Measurements from ENCODE around the gene HPSE2. TPM values are rescaled to one million over a fixed set of nuclear protein-coding genes. Genes with fewer than 3 reads are reported as not detected.

HPSE2 gene
- total and polyA plus RNA-seq, 4 donors = 0.05 TPM; not detected in 3

DNA sequence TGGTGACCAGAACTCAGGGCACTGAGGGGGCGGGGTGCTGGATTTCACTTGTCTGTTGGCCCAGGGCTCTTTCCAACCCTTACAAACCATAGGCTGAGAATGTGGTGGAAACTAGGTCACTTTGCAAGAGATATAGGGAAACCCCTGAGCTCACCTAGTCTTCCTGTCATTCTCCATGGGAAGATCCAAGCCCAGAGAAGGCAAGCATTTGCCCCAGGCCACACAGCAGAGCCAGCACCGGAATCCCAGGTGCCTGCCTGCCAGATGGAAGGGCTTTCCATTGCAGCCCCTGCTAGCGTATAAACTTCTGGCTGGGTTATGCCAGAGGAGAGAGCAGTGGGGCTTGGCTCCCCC, 821.1 kb downstream of the HPSE2 start:
- WGBS = 60% methylated on average over 3 of the region's 3 CpGs
- H3K9ac ChIP-seq (ENCODE audit: low read depth in 1 of 2, low read length in 2 of 2) = peak overlapping the region in 1 of 2 donors; percentile 15
- no peak for DNase-seq (ENCODE audit: low spot score)
- H3K9me3 ChIP-seq (ENCODE audit: control insufficient read depth in 4 of 4, low read length in 3 of 4) = no peaks in the 10 kb centered on the region
- H3K36me3 ChIP-seq (ENCODE audit: control insufficient read depth in 4 of 4, insufficient read depth in 3 of 4, low read depth in 1 of 4, low read length in 3 of 4) = peaks cover 0 to 18% (median 6%) of the 10 kb centered on the region in 4 donors
- peak overlapping the region; percentile 38 to 80 (median 66) for H3K4me3 ChIP-seq (ENCODE audit: low read depth in 1 of 3, low read length in 3 of 3)
- H3K4me1 ChIP-seq (ENCODE audit: control insufficient read depth in 4 of 4, insufficient read depth in 4 of 4, low read length in 3 of 4) = peaks cover 6 to 34% (median 21%) of the 10 kb centered on the region in 4 donors
- TF ChIP-seq, protein P1, sequence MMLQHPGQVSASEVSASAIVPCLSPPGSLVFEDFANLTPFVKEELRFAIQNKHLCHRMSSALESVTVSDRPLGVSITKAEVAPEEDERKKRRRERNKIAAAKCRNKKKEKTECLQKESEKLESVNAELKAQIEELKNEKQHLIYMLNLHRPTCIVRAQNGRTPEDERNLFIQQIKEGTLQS (IDR thresholded peaks at IDR 0.05) = no peak
- TF ChIP-seq HNF4A (conservative IDR thresholded peaks at IDR 0.05) = no peak
- TF ChIP-seq HNF4G (IDR thresholded peaks at IDR 0.05) = no peak
- no peak for TF ChIP-seq RAD21 (IDR thresholded peaks at IDR 0.05)
- no peak for TF ChIP-seq TAF1 (conservative IDR thresholded peaks at IDR 0.05)
- TF ChIP-seq EGR1 (IDR thresholded peaks at IDR 0.05; ENCODE audit: low read depth in 2 of 2) = no peak
- TF ChIP-seq, protein P2, sequence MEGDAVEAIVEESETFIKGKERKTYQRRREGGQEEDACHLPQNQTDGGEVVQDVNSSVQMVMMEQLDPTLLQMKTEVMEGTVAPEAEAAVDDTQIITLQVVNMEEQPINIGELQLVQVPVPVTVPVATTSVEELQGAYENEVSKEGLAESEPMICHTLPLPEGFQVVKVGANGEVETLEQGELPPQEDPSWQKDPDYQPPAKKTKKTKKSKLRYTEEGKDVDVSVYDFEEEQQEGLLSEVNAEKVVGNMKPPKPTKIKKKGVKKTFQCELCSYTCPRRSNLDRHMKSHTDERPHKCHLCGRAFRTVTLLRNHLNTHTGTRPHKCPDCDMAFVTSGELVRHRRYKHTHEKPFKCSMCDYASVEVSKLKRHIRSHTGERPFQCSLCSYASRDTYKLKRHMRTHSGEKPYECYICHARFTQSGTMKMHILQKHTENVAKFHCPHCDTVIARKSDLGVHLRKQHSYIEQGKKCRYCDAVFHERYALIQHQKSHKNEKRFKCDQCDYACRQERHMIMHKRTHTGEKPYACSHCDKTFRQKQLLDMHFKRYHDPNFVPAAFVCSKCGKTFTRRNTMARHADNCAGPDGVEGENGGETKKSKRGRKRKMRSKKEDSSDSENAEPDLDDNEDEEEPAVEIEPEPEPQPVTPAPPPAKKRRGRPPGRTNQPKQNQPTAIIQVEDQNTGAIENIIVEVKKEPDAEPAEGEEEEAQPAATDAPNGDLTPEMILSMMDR (IDR thresholded peaks at IDR 0.05; ENCODE audit: low read depth, low read length, missing input control) = no peak
- TF ChIP-seq FOXA2 (IDR thresholded peaks at IDR 0.05) = no peak
- TF ChIP-seq NR2F2 (IDR thresholded peaks at IDR 0.05) = no peak
- TF ChIP-seq, protein P3, sequence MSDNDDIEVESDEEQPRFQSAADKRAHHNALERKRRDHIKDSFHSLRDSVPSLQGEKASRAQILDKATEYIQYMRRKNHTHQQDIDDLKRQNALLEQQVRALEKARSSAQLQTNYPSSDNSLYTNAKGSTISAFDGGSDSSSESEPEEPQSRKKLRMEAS (IDR thresholded peaks at IDR 0.05) = no peak
- peak overlapping the region; percentile 26 to 76 for H3K27ac ChIP-seq (ENCODE audit: low read depth in 1 of 2, low read length in 2 of 2)
- H3K27me3 ChIP-seq (ENCODE audit: control insufficient read depth in 4 of 4, insufficient read depth in 4 of 4, low read length in 3 of 4) = no peaks in the 10 kb centered on the region

DNA sequence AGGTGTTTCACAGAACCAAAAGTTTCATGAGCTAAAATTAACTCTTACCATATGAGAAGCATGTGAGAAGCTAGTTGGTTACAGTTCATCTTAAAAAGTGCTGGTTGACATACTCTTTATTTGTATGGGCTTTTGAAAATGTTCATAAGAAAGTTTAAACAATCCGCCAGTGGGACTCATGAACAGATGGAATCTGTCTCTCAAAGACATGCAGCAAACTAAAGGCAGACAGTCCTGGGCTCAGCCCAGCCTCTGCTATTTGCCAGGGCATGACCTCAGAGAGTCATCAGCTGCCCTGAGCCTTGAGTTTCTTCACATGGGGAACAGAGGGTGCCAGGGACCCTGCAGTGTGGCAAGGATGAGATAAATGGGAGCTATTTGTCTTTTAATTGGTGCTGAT, 823.9 kb downstream of the HPSE2 start:
- Histone ChIP-seq H3K9ac (ENCODE audit: low read depth in 1 of 2, low read length in 2 of 2) (no peak overlapping the region), H3K27ac (ENCODE audit: low read depth in 1 of 2, low read length in 2 of 2) (no peak overlapping the region), H3K36me3 (ENCODE audit: control insufficient read depth in 4 of 4, insufficient read depth in 3 of 4, low read depth in 1 of 4, low read length in 3 of 4) (peaks cover 0 to 5% (median under 1%) of the 10 kb centered on the region in 4 donors), H3K9me3 (ENCODE audit: control insufficient read depth in 4 of 4, low read length in 3 of 4) (no peaks in the 10 kb centered on the region), H3K27me3 (ENCODE audit: control insufficient read depth in 4 of 4, insufficient read depth in 4 of 4, low read length in 3 of 4) (no peaks in the 10 kb centered on the region), H3K4me3 (ENCODE audit: low read depth in 1 of 3, low read length in 3 of 3) (no peak overlapping the region), H3K4me1 (ENCODE audit: control insufficient read depth in 4 of 4, insufficient read depth in 4 of 4, low read length in 3 of 4) (peaks cover 3 to 18% (median 10%) of the 10 kb centered on the region in 4 donors)
- TF ChIP-seq TAF1 (conservative IDR thresholded peaks at IDR 0.05) = no peak
- no peak for DNase-seq (ENCODE audit: low spot score)
- WGBS = 85% methylated on average over 1 of the region's 1 CpG

DNA sequence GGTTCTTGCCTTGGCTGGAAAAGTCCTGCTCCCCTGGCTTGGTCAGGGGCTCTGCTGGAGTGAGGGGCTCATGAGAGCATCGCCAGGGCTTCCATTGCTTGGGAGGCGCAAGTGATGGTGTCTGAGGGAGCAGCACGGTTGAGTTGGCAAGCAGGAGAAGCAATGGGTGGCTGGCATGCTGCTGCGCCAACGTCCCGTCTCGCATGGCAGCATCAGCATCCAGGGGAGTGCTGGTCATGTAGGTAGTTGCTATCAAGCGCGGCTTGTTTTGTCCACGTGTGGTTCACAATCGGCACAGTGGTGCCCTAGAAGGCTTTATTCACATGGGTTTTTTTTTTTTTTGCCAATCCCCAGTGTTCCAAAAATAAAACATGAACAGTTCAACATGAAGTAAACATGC, 824.5 kb downstream of the HPSE2 start:
- Histone ChIP-seq H3K4me1 (ENCODE audit: control insufficient read depth in 4 of 4, insufficient read depth in 4 of 4, low read length in 3 of 4) (peaks cover 3 to 18% (median 10%) of the 10 kb centered on the region in 4 donors), H3K36me3 (ENCODE audit: control insufficient read depth in 4 of 4, insufficient read depth in 3 of 4, low read depth in 1 of 4, low read length in 3 of 4) (no peaks in the 10 kb centered on the region), H3K27ac (ENCODE audit: low read depth in 1 of 2, low read length in 2 of 2) (no peak overlapping the region), H3K9ac (ENCODE audit: low read depth in 1 of 2, low read length in 2 of 2) (no peak overlapping the region), H3K27me3 (ENCODE audit: control insufficient read depth in 4 of 4, insufficient read depth in 4 of 4, low read length in 3 of 4) (no peaks in the 10 kb centered on the region), H3K9me3 (ENCODE audit: control insufficient read depth in 4 of 4, low read length in 3 of 4) (no peaks in the 10 kb centered on the region), H3K4me3 (ENCODE audit: low read depth in 1 of 3, low read length in 3 of 3) (no peak overlapping the region)
- TF ChIP-seq EGR1 (IDR thresholded peaks at IDR 0.05; ENCODE audit: low read depth in 2 of 2) (no peak), TAF1 (conservative IDR thresholded peaks at IDR 0.05) (no peak), SP1 (IDR thresholded peaks at IDR 0.05) (no peak), RAD21 (IDR thresholded peaks at IDR 0.05) (no peak), YY1 (IDR thresholded peaks at IDR 0.05) (no peak), HNF4A (conservative IDR thresholded peaks at IDR 0.05) (no peak), NR2F2 (IDR thresholded peaks at IDR 0.05) (no peak), FOXA2 (IDR thresholded peaks at IDR 0.05) (no peak), GABPA (IDR thresholded peaks at IDR 0.05 in 1 of 2, conservative IDR thresholded peaks at IDR 0.05 in 1 of 2) (no peak), JUND (IDR thresholded peaks at IDR 0.05) (no peak)
- TF ChIP-seq, protein P3 (IDR thresholded peaks at IDR 0.05) = no peak
- TF ChIP-seq, protein P2 (IDR thresholded peaks at IDR 0.05; ENCODE audit: low read depth, low read length, missing input control) = no peak
- TF ChIP-seq, protein P4, sequence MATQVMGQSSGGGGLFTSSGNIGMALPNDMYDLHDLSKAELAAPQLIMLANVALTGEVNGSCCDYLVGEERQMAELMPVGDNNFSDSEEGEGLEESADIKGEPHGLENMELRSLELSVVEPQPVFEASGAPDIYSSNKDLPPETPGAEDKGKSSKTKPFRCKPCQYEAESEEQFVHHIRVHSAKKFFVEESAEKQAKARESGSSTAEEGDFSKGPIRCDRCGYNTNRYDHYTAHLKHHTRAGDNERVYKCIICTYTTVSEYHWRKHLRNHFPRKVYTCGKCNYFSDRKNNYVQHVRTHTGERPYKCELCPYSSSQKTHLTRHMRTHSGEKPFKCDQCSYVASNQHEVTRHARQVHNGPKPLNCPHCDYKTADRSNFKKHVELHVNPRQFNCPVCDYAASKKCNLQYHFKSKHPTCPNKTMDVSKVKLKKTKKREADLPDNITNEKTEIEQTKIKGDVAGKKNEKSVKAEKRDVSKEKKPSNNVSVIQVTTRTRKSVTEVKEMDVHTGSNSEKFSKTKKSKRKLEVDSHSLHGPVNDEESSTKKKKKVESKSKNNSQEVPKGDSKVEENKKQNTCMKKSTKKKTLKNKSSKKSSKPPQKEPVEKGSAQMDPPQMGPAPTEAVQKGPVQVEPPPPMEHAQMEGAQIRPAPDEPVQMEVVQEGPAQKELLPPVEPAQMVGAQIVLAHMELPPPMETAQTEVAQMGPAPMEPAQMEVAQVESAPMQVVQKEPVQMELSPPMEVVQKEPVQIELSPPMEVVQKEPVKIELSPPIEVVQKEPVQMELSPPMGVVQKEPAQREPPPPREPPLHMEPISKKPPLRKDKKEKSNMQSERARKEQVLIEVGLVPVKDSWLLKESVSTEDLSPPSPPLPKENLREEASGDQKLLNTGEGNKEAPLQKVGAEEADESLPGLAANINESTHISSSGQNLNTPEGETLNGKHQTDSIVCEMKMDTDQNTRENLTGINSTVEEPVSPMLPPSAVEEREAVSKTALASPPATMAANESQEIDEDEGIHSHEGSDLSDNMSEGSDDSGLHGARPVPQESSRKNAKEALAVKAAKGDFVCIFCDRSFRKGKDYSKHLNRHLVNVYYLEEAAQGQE (IDR thresholded peaks at IDR 0.05) = no peak
- TF ChIP-seq, protein P1 (IDR thresholded peaks at IDR 0.05) = no peak
- TF ChIP-seq, protein P5, sequence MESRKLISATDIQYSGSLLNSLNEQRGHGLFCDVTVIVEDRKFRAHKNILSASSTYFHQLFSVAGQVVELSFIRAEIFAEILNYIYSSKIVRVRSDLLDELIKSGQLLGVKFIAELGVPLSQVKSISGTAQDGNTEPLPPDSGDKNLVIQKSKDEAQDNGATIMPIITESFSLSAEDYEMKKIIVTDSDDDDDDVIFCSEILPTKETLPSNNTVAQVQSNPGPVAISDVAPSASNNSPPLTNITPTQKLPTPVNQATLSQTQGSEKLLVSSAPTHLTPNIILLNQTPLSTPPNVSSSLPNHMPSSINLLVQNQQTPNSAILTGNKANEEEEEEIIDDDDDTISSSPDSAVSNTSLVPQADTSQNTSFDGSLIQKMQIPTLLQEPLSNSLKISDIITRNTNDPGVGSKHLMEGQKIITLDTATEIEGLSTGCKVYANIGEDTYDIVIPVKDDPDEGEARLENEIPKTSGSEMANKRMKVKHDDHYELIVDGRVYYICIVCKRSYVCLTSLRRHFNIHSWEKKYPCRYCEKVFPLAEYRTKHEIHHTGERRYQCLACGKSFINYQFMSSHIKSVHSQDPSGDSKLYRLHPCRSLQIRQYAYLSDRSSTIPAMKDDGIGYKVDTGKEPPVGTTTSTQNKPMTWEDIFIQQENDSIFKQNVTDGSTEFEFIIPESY (IDR thresholded peaks at IDR 0.05) = no peak
- WGBS = 93% methylated on average over 11 of the region's 11 CpGs
- no peak for DNase-seq (ENCODE audit: low spot score)
